ENCODE measurements around the gene RRBP1. TPM values are rescaled to one million over a fixed set of nuclear protein-coding genes. Genes with fewer than 3 reads are reported as not detected.
A peak's percentile ranks its signal among the peaks of the same experiment; 100 is the strongest.

Gene RRBP1
- polyA plus RNA-seq, 2 donors = 49.0 to 54.5 TPM

GRCh38 chr20:17633850-17634500, 48.1 kb downstream of the RRBP1 start:
- H3K4me1 ChIP-seq (ENCODE audit: control insufficient read depth in 2 of 2, insufficient read depth in 2 of 2, low read length in 1 of 2) = peaks cover 0 to 7% of the 10 kb centered on the region in 2 donors

DNA sequence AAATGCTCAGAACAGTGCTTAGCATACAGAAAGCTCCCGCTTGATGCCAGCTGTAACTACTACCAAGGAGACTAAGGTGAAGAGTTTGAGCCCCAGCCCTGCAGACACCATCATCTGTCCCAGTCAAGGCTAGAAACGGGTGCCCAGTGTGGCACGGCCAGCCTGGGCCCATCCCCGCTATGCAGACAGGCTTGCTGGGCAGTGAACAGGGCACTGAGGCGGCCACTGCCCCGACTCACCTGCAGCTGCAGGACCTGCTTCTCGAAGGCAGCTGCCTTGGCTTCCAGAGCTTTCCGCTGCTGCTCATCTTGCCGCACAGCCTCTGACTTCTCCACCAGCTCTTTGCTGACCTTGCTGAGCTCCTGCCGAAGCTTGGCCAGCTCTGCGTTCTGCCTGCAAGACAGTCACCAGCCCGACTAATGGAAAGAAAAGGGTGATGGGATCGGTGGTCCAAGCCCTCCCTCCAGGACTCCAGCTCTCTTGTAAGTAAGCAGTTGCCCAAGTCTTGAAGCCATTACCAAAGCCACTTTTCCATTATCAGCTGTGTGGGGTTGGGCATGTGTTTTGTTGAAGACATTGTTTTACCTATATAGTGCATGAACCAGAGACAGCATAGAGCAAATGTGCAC, 48.7 kb downstream of the RRBP1 start:
- Histone ChIP-seq H3K9me3 (ENCODE audit: control insufficient read depth in 2 of 2, insufficient read depth in 1 of 2, low read depth in 1 of 2, low read length in 1 of 2) (no peaks in the 10 kb centered on the region), H3K36me3 (ENCODE audit: control insufficient read depth in 2 of 2, insufficient read depth in 2 of 2, low read length in 1 of 2) (peaks cover 4 to 75% of the 10 kb centered on the region in 2 donors), H3K4me1 (ENCODE audit: control insufficient read depth in 2 of 2, insufficient read depth in 2 of 2, low read length in 1 of 2) (peaks cover 0 to 7% of the 10 kb centered on the region in 2 donors), H3K27me3 (ENCODE audit: control insufficient read depth in 1 of 2, insufficient read depth in 2 of 2, low read length in 2 of 2) (no peaks in the 10 kb centered on the region), H3K4me3 (ENCODE audit: low read depth in 1 of 2, low read length in 2 of 2) (no peak overlapping the region), H3K27ac (ENCODE audit: low read depth in 2 of 2, low read length in 1 of 2) (no peak overlapping the region)
- WGBS, 2 donors = 91 to 96% methylated on average over 13 of the region's 13 CpGs

More at GRCh38 chr20:17633850-17634500, 48.1 kb downstream of the RRBP1 start:
- Histone ChIP-seq H3K9me3 (ENCODE audit: control insufficient read depth in 2 of 2, insufficient read depth in 1 of 2, low read depth in 1 of 2, low read length in 1 of 2) (no peaks in the 10 kb centered on the region), H3K27ac (ENCODE audit: low read depth in 2 of 2, low read length in 1 of 2) (peak overlapping the region in 1 of 2 donors; percentile 3), H3K4me3 (ENCODE audit: low read depth in 1 of 2, low read length in 2 of 2) (no peak overlapping the region), H3K27me3 (ENCODE audit: control insufficient read depth in 1 of 2, insufficient read depth in 2 of 2, low read length in 2 of 2) (no peaks in the 10 kb centered on the region), H3K36me3 (ENCODE audit: control insufficient read depth in 2 of 2, insufficient read depth in 2 of 2, low read length in 1 of 2) (peaks cover 4 to 74% of the 10 kb centered on the region in 2 donors)
- 76 to 77% methylated on average over 18 of the region's 18 CpGs for WGBS, 2 donors

- H3K27me3 ChIP-seq (ENCODE audit: control insufficient read depth in 1 of 2, insufficient read depth in 2 of 2, low read length in 2 of 2) = no peaks in the 10 kb centered on the region
- H3K4me1 ChIP-seq (ENCODE audit: control insufficient read depth in 2 of 2, insufficient read depth in 2 of 2, low read length in 1 of 2) = peaks cover 0 to 7% of the 10 kb centered on the region in 2 donors
- no peak overlapping the region for H3K27ac ChIP-seq (ENCODE audit: low read depth in 2 of 2, low read length in 1 of 2)
- H3K9me3 ChIP-seq (ENCODE audit: control insufficient read depth in 2 of 2, insufficient read depth in 1 of 2, low read depth in 1 of 2, low read length in 1 of 2) = no peaks in the 10 kb centered on the region
- peaks cover 4 to 72% of the 10 kb centered on the region in 2 donors for H3K36me3 ChIP-seq (ENCODE audit: control insufficient read depth in 2 of 2, insufficient read depth in 2 of 2, low read length in 1 of 2)
- 81 to 91% methylated on average over 9 of the region's 9 CpGs for WGBS, 2 donors
- H3K4me3 ChIP-seq (ENCODE audit: low read depth in 1 of 2, low read length in 2 of 2) = no peak overlapping the region
Observed at GRCh38 chr20:17631576-17632319, 50.3 kb downstream of the RRBP1 start.

DNA sequence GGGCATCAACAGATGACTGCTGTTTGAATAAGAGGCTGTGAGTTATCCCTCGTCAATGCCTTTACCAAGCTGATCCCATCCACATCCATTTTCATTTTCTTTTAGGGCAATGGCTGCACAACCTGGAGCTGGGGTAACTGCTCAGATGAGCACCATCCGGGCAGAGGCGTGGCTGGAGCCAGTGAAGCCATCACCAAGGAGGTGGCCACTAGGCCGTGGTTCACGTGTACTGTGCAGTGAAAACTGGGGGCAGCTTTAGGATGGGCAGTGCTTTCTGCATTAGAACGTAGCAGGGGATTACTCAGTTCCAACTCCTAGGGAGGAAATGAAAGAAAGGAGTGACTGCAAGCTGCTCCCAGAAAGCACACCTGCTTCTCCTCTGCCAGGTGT, 51.2 kb downstream of the RRBP1 start:
- Histone ChIP-seq H3K27me3 (ENCODE audit: control insufficient read depth in 1 of 2, insufficient read depth in 2 of 2, low read length in 2 of 2) (no peaks in the 10 kb centered on the region), H3K27ac (ENCODE audit: low read depth in 2 of 2, low read length in 1 of 2) (no peak overlapping the region), H3K4me1 (ENCODE audit: control insufficient read depth in 2 of 2, insufficient read depth in 2 of 2, low read length in 1 of 2) (peaks cover 0 to 4% of the 10 kb centered on the region in 2 donors), H3K4me3 (ENCODE audit: low read depth in 1 of 2, low read length in 2 of 2) (no peak overlapping the region), H3K36me3 (ENCODE audit: control insufficient read depth in 2 of 2, insufficient read depth in 2 of 2, low read length in 1 of 2) (peaks cover 4 to 69% of the 10 kb centered on the region in 2 donors), H3K9me3 (ENCODE audit: control insufficient read depth in 2 of 2, insufficient read depth in 1 of 2, low read depth in 1 of 2, low read length in 1 of 2) (no peaks in the 10 kb centered on the region)
- WGBS, 2 donors = 75 to 89% methylated on average over 6 of the region's 6 CpGs

- Histone ChIP-seq H3K36me3 (ENCODE audit: control insufficient read depth in 2 of 2, insufficient read depth in 2 of 2, low read length in 1 of 2) (peaks cover 7 to 69% of the 10 kb centered on the region in 2 donors), H3K4me1 (ENCODE audit: control insufficient read depth in 2 of 2, insufficient read depth in 2 of 2, low read length in 1 of 2) (peaks cover 0 to 3% of the 10 kb centered on the region in 2 donors)
Observed at GRCh38 chr20:17630151-17630805, 51.8 kb downstream of the RRBP1 start.

GRCh38 chr20:17629678-17630089, 52.4 kb downstream of the RRBP1 start:
- Histone ChIP-seq H3K27ac (ENCODE audit: low read depth in 2 of 2, low read length in 1 of 2) (no peak overlapping the region), H3K4me3 (ENCODE audit: low read depth in 1 of 2, low read length in 2 of 2) (no peak overlapping the region), H3K36me3 (ENCODE audit: control insufficient read depth in 2 of 2, insufficient read depth in 2 of 2, low read length in 1 of 2) (peaks cover 8 to 69% of the 10 kb centered on the region in 2 donors), H3K9me3 (ENCODE audit: control insufficient read depth in 2 of 2, insufficient read depth in 1 of 2, low read depth in 1 of 2, low read length in 1 of 2) (no peaks in the 10 kb centered on the region), H3K27me3 (ENCODE audit: control insufficient read depth in 1 of 2, insufficient read depth in 2 of 2, low read length in 2 of 2) (no peaks in the 10 kb centered on the region), H3K4me1 (ENCODE audit: control insufficient read depth in 2 of 2, insufficient read depth in 2 of 2, low read length in 1 of 2) (no peaks in the 10 kb centered on the region)
- 86 to 94% methylated on average over 21 of the region's 21 CpGs for WGBS, 2 donors

More at GRCh38 chr20:17630151-17630805, 51.8 kb downstream of the RRBP1 start:
- no peak overlapping the region for H3K27ac ChIP-seq (ENCODE audit: low read depth in 2 of 2, low read length in 1 of 2)
- H3K9me3 ChIP-seq (ENCODE audit: control insufficient read depth in 2 of 2, insufficient read depth in 1 of 2, low read depth in 1 of 2, low read length in 1 of 2) = no peaks in the 10 kb centered on the region
- 84 to 86% methylated on average over 11 of the region's 11 CpGs for WGBS, 2 donors
- no peak overlapping the region for H3K4me3 ChIP-seq (ENCODE audit: low read depth in 1 of 2, low read length in 2 of 2)
- H3K27me3 ChIP-seq (ENCODE audit: control insufficient read depth in 1 of 2, insufficient read depth in 2 of 2, low read length in 2 of 2) = no peaks in the 10 kb centered on the region

DNA sequence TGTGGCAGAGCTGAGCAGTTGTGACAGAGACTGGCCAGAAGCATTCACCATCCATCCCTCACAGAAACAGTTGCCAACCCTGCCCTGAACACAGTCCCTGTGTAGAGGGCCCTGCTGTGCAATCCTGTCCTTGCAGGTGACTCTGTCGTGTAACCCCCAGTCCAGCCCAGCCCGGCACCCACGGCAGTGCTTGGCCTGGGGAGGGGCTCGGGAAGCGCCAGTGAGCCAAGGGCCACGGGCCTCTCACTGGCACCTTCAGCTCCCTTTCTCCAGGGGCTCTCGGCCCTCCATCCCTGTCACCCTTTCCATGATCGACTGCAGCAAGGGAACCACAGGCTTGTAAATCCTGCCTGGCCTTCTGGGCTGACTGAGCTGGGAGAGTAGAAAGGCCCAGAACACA, 53.0 kb downstream of the RRBP1 start:
- Histone ChIP-seq H3K4me1 (ENCODE audit: control insufficient read depth in 2 of 2, insufficient read depth in 2 of 2, low read length in 1 of 2) (no peaks in the 10 kb centered on the region), H3K4me3 (ENCODE audit: low read depth in 1 of 2, low read length in 2 of 2) (no peak overlapping the region), H3K27me3 (ENCODE audit: control insufficient read depth in 1 of 2, insufficient read depth in 2 of 2, low read length in 2 of 2) (no peaks in the 10 kb centered on the region), H3K9me3 (ENCODE audit: control insufficient read depth in 2 of 2, insufficient read depth in 1 of 2, low read depth in 1 of 2, low read length in 1 of 2) (no peaks in the 10 kb centered on the region), H3K36me3 (ENCODE audit: control insufficient read depth in 2 of 2, insufficient read depth in 2 of 2, low read length in 1 of 2) (peaks cover 8 to 69% of the 10 kb centered on the region in 2 donors), H3K27ac (ENCODE audit: low read depth in 2 of 2, low read length in 1 of 2) (no peak overlapping the region)
- WGBS, 2 donors = 87 to 91% methylated on average over 8 of the region's 8 CpGs

DNA sequence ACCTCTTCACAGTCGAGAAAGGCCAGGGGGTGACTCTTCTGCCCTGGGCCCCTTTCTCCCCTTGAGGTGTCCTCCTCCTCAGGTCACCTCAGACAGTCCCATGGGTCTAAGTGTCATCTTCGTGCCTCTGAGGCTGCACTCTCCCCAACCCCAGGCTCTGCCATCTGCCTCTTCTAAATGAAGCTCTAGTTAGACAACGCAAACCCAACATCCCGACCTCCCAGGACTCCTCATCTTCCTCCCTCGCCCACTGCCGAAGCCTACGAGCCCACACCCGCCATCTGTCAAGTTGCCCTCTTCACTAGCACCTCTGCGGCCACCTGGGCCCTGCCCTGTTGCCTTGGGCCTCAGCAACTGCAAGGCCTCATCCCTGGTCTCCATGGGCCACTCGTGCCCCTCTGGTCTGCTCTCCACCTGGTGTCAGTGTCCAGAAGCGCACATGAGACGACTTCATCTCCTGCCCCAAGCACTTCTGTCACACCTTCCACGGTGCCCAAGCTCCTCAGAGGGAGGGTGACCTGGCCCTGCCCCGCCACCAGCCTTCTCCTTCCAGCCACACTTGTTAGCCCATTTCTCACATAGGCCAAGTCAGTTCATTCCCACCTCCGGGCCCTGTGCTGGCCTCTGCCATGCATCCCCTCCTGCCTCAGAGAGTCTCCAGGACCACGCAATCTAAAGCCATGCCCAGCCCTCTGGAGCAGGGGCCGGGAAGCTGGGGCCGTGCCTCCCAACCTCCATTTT, 53.8 kb downstream of the RRBP1 start:
- WGBS, 2 donors = 87 to 89% methylated on average over 18 of the region's 18 CpGs

More for the DNA sequence above, 53.8 kb downstream of the RRBP1 start:
- no peaks in the 10 kb centered on the region for H3K27me3 ChIP-seq (ENCODE audit: control insufficient read depth in 1 of 2, insufficient read depth in 2 of 2, low read length in 2 of 2)
- no peak overlapping the region for H3K27ac ChIP-seq (ENCODE audit: low read depth in 2 of 2, low read length in 1 of 2)
- no peaks in the 10 kb centered on the region for H3K4me1 ChIP-seq (ENCODE audit: control insufficient read depth in 2 of 2, insufficient read depth in 2 of 2, low read length in 1 of 2)
- no peaks in the 10 kb centered on the region for H3K9me3 ChIP-seq (ENCODE audit: control insufficient read depth in 2 of 2, insufficient read depth in 1 of 2, low read depth in 1 of 2, low read length in 1 of 2)
- no peak overlapping the region for H3K4me3 ChIP-seq (ENCODE audit: low read depth in 1 of 2, low read length in 2 of 2)
- H3K36me3 ChIP-seq (ENCODE audit: control insufficient read depth in 2 of 2, insufficient read depth in 2 of 2, low read length in 1 of 2) = peaks cover 8 to 66% of the 10 kb centered on the region in 2 donors
